H1 (cell line): ENCODE data around the gene KRTAP10-2. TPM values are rescaled to one million over a fixed set of nuclear protein-coding genes. Genes with fewer than 3 reads are reported as not detected.

Source experiments
- ATF3 ChIP-seq: IDR thresholded peaks from 2 replicates; pipeline ENCODE4 v1.6.1; 2011; ENCODE audit warnings: low read depth, mild to moderate bottlenecking, low read length; ENCODE audit not compliant: insufficient read depth
- CBX5 ChIP-seq: fragments of 300-800, 300-1000 bp; sonication (generic); IDR thresholded peaks from 2 replicates; pipeline ENCODE4 v1.7.1; 2016; ENCODE audit warnings: antibody characterized with exemption, low read length, low read depth
- CHD1 ChIP-seq: IDR thresholded peaks from 2 replicates; pipeline ENCODE4 v1.6.1; 2012; ENCODE audit warnings: low read depth, low read length, improper control_type of control experiment
- CHD7 ChIP-seq: fragments of 300-600 bp; sonication (generic); IDR thresholded peaks from 2 replicates; pipeline ENCODE4 v1.7.1; 2012; ENCODE audit warnings: low read length, moderate library complexity, mild to moderate bottlenecking, inconsistent platforms; ENCODE audit not compliant: insufficient replicate concordance
- NANOG ChIP-seq: IDR thresholded peaks from 2 replicates; pipeline ENCODE4 v1.6.1; 2011; ENCODE audit warnings: low read length, low read depth, mild to moderate bottlenecking, inconsistent platforms; ENCODE audit not compliant: insufficient read depth, poor library complexity, severe bottlenecking
- PHF8 ChIP-seq: fragments of 200-600 bp; sonication (generic); conservative IDR thresholded peaks from 2 replicates; pipeline ENCODE4 v1.7.1; 2012; ENCODE audit warnings: low read depth, mild to moderate bottlenecking, inconsistent platforms, low read length, moderate library complexity
- POU5F1 ChIP-seq: IDR thresholded peaks from 2 replicates; pipeline ENCODE4 v1.6.1; 2011; ENCODE audit warnings: low read depth, mild to moderate bottlenecking, low read length, moderate library complexity
- SP4 ChIP-seq: IDR thresholded peaks from 2 replicates; pipeline ENCODE4 v1.6.1; 2012; ENCODE audit warnings: low read length, inconsistent platforms
- TAF7 ChIP-seq: optimal IDR thresholded peaks from 2 replicates; pipeline ENCODE3; 2011; ENCODE audit warnings: low read depth, mild to moderate bottlenecking, inconsistent platforms, low read length, moderate library complexity, borderline replicate concordance
- TEAD4 ChIP-seq: IDR thresholded peaks from 2 replicates; pipeline ENCODE4 v1.6.1; 2012; ENCODE audit warnings: low read depth, low read length, inconsistent platforms, mixed read lengths
- polyA plus RNA-seq, 7 experiments: library from polyadenylated mRNA; depleted of rRNA in 3 of 7; stranded (reverse) in 5 of 7; unstranded in 2 of 7; fragments of >200 nt in 5 of 7; fragments of 200-250 nt in 2 of 7; gene quantifications; 1 replicate in 5 of 7; 2 replicates in 1 of 7; 4 replicates in 1 of 7; pipeline versions ENCODE4 v1.2.1 to v1.2.3, GENCODE V29; 2011 to 2013; ENCODE audit warnings: missing spikeins in 2 of 7, mixed read lengths in 2 of 7
- total RNA-seq: library from RNA; stranded (reverse); fragmentation: NEBNext Ultra II Directional; extraction: Animal tissue kit (Norgen Biotek cat#: 25700); gene quantifications from 2 replicates; pipeline ENCODE4 v1.2.1, GENCODE V29; 2021
- TF ChIP-seq, protein P1 (sequence below): IDR thresholded peaks from 2 replicates; pipeline ENCODE4 v1.6.1; 2012; ENCODE audit warnings: inconsistent platforms

Gene KRTAP10-2
- total and polyA plus RNA-seq, 2 of the 8 experiments (the other 6 are each of a cell fraction or from before 2014, with no cell fraction given) = 0.11 TPM; not detected in 1

DNA sequence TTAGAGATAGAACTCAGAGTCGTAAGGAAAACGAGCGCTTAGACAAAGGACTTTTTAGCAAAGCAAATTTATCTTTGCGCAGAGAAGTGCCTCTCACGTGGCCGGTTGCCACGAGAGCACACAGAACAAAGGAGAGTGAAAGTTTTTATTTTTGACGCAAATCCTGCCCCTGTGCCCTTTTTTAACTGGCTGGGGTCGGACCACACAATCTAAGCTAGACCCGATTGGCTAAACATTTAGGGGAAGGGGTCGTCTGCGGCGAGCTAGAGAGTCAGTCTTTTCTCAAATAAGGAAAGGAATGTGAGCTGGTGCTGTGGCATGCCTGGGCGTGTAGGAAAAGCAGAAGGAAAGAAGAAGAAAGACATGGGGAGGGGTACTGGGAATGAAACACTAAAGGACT lies 2.4 kb downstream of the KRTAP10-2 start (continued):
- TF ChIP-seq PHF8 (no peak), NANOG (no peak), POU5F1 (no peak), ATF3 (no peak), CHD7 (no peak), CBX5 (no peak), TEAD4 (0 out of 2 replicates have a peak, but pooled peaks have one; percentile 35), TAF7 (no peak), SP4 (no peak), CHD1 (no peak)
- TF ChIP-seq, protein P1, sequence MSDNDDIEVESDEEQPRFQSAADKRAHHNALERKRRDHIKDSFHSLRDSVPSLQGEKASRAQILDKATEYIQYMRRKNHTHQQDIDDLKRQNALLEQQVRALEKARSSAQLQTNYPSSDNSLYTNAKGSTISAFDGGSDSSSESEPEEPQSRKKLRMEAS = peak; percentile 67
